NCI-H2081 treated with DMSO at 0.1 percent for 48 hours (cell line): ENCODE data around the gene MACROD2.

Experiments used
- DNase-seq: peaks from one replicate; lab custom pipeline; 2025; lab: John Stamatoyannopoulos, UW

The MACROD2 gene

DNA sequence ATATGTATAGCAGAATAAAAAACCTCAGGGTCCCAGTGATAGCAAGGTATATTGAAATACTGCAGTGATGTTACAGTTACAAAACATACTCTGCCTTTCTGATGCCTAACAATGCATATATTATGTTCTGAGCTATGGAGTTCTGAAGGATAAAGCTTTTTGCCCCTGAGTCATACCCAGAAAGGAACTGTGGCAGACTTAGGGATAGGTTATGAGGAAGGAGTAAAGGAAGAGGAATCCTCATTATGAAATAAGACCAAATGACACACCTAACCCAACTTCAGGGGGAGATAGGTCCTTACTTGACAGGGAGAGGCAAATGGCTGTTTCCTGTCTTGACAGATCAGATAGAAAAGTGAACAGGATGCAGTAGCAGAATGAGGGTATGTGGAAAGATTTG lies 1282.7 kb downstream of the MACROD2 start:
- DNase-seq = no peak

DNA sequence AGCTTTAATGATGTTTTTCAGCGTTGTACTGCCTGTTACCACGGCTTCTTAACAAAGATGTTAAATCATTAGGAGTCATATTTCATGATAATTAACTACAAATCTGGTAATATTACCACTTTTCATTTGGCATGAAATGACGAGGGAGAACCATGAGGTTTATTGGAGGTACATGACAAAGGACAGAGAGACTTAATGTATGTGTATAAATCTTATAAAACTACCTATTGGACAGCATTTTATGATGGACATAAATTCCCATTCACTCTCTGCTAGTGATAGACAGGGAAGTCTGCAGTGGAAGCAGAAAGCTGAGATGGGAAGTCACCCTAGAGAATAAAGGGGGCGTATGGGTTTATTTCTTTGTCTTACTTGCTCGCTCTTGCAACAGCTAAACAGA lies 1292.0 kb downstream of the MACROD2 start:
- no peak for DNase-seq

DNA sequence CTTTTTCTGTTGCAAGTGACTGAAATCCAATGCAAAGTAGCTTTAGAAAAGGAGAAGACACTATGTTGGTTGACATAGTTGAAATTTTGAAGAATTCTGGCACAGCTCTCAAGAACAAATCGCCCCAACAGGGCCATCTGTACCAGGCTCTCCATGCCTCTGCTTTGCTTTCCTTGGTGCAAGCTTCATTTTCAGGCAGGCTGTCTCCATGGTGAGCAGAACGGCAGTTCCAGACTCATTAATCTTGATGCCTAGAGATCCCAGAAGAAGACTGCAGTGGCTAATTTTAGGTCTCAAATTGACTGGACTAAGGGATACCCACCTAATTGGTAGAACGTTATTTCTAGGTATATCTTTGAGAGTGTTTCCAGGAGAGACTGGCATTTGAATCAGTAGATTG lies 1292.8 kb downstream of the MACROD2 start:
- no peak for DNase-seq

- no peak for DNase-seq
Observed at GRCh38 chr20:15289337-15289736, 1294.0 kb downstream of the MACROD2 start.

- DNase-seq = no peak
Observed at GRCh38 chr20:15292405-15292804, 1297.1 kb downstream of the MACROD2 start.

GRCh38 chr20:15296422-15296821 lies 1301.1 kb downstream of the MACROD2 start:
- DNase-seq = no peak

DNA sequence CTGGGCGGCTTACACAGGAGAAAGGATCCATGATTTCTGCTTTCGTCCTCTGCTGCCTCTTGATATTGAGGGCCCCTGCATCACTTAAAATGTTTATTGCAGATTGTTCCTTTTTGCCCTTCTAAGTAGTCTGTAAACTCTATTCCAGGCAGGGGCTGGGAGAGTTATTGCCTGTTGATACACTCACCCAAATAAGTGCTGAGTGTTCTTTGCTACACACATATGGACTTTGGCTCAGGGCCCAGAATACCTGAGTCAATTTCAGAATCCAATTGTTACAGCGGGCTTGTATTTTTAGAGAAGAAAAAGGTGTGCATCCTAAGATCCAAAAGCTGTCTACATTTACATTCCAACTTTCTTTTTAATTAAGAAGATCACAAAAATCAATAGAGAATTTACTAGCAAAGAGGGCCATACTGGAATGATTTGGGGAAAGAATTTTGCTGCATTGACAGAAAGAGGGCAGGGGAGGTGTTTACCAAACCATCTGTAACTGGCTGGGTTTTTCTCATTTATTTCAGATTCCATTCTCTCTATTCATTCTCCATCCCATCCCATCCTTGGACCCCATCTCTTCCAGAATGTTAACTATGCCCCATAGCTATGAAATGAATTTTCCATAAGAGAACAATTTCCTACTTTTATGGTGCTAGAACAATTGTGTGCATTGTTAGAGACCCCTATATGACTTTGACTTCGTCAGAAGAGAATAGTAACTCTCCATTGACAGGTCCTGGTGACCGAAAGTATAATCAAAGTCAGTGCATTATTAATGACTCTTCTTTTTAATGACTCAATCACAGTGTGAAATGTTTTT lies 1302.0 kb downstream of the MACROD2 start:
- DNase-seq = peak; percentile 32

- DNase-seq = no peak
Observed at GRCh38 chr20:15302075-15302474, 1306.8 kb downstream of the MACROD2 start.

DNA sequence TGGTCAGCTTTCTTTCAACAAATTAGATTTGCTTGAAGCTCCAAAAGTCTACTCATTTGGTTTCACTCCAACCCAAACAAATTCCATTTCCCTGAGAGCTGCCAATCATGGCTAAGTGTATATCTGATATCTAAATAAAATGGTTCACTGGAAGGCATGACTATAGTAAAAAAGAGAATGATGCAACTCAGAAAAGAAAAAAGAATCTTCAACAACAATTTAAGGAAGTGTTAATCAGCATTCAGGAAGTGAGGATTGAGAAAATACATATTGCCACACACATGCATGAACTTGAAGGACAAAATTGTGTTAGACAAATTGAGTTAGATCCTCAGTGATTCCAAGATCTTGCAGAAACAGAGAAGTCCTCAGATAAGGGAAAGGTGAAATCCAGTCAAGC lies 1315.0 kb downstream of the MACROD2 start:
- no peak for DNase-seq

GRCh38 chr20:15316556-15316955 lies 1321.2 kb downstream of the MACROD2 start:
- no peak for DNase-seq

- DNase-seq = no peak
Observed at GRCh38 chr20:15317546-15318232, 1322.4 kb downstream of the MACROD2 start.

GRCh38 chr20:15318682-15319081 lies 1323.4 kb downstream of the MACROD2 start:
- DNase-seq = no peak

- DNase-seq = no peak
Observed at GRCh38 chr20:15319439-15319838, 1324.1 kb downstream of the MACROD2 start.

- no peak for DNase-seq
Observed at GRCh38 chr20:15320941-15321340, 1325.6 kb downstream of the MACROD2 start.

GRCh38 chr20:15327123-15327522 lies 1331.8 kb downstream of the MACROD2 start:
- DNase-seq = no peak

GRCh38 chr20:15328084-15328483 lies 1332.8 kb downstream of the MACROD2 start:
- no peak for DNase-seq

DNA sequence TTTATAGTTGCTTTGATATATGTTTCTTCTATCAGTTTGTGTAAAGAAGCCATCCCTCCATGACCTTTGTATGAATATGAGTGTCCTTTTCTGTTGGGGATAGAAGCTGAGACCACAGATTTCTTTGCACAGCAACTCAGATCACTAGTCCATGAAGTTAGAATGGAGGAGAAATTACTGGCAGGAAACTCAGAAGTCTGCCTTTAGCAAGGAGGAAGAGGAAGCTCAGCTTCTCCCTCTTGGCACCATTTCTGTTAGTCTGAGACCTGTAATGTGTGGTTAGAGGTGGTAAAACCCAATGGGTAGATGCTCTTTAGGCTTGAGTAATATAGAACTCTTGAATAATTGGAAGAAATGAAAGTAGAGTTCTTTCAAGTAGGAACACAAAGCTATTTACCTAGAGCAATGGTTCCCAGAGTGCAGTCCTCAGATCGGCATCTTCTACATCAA lies 1337.4 kb downstream of the MACROD2 start:
- DNase-seq = no peak

DNA sequence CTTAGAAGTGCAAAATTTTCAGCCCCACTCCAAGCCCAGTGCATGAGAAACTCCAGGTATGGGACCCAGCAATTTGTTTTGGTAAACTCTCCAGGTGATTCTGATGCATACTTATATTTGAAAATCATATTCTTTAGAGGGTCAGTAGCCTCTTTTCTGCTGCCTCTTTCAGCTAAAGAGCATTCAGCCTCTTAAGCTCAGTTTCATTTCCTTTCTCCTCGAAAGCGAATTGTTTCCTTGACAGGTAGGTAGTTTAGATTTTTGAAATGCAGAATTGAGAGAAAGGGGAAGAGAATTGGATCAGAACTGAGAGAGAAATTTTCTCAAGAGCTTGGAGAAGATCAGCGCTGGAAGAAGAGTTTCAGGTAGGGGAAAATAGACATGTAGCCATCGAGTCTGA lies 1337.9 kb downstream of the MACROD2 start:
- no peak for DNase-seq

DNA sequence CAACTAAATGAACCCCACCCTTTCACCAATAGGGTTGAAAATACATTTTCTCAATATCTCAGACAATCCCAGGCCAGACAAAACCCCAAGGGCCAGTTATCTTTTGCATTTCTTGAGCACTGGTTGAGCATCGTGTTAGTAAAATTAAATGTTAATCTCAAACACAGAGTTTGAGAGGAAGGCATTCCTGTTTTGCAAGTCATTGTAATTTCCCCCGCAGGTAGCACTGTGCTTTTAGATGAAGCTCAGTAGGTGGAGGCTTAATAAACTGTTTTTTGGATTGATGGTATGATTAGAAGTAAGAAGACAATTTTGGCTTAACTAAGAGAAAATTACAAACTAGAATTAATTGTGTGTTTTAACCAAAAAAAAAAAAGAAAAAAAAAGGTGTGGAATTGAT lies 1340.7 kb downstream of the MACROD2 start:
- DNase-seq = no peak

- DNase-seq = no peak
Observed at GRCh38 chr20:15336536-15336935, 1341.2 kb downstream of the MACROD2 start.

DNA sequence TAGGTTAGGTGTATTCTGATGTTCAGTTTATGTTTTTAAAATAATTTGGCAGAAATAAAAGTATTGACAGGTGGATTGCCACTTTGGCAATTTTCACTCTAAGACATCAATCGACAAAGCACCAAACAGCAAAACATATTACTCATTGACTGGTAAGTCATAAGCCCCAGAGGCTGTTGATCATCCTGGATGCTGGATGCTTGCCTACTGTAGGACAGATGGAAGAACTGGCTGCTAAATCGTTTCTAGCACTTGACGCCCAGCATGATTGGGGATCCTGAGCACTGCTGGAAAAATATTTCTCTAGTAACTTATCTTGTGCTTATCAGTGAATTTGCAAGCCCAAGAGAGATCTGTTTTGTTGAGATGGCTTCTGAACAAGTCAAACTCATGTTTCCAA lies 1343.9 kb downstream of the MACROD2 start:
- no peak for DNase-seq

GRCh38 chr20:15342991-15343523 lies 1347.7 kb downstream of the MACROD2 start:
- DNase-seq = no peak

GRCh38 chr20:15345287-15345686 lies 1350.0 kb downstream of the MACROD2 start:
- DNase-seq = no peak
